HG02623 (cell line): ENCODE results near the gene MLST8.

Experiments used
- ATAC-seq: cut with Tn5 transposase; IDR thresholded peaks from one replicate; pipeline ENCODE4 v1.9.1; 2021; ENCODE audit warnings: moderate library complexity; ENCODE audit not compliant: unreplicated experiment

The MLST8 gene

DNA sequence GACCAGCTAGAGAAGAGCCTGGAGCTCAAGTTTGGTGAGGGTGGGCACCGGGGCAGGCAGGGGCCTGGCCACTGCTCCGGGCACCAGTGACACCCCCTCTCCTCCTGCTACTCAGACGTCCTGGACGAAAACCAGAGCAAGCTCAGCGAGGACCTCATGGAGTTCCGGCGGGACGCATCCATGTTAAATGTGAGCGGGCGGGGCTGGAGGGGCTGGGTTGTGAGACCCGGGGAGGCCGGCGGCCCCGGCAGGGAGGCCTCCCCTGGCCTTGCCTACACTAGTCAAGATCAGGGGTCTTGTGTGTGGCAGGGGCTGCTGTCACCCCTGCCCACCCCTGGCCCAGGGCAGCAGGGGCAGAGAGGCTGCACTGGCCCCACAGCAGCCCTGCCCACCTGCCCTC is 31.9 kb upstream of the MLST8 start:
- ATAC-seq, result no peak

DNA sequence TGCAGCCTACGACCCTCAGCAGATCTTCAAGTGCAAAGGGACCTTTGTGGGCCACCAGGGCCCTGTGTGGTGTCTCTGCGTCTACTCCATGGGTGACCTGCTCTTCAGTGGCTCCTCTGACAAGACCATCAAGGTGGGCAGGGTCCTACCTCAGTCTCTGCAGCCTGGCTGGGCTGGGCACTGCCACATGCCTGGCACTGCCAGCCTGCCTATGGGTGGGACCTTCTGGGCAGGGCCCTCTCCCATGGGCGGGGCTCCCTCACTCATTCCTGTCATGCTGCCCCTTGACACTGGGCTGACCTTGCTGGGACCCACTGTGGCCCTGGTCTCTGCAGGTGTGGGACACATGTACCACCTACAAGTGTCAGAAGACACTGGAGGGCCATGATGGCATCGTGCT is 31.3 kb upstream of the MLST8 start:
- ATAC-seq, result no peak

DNA sequence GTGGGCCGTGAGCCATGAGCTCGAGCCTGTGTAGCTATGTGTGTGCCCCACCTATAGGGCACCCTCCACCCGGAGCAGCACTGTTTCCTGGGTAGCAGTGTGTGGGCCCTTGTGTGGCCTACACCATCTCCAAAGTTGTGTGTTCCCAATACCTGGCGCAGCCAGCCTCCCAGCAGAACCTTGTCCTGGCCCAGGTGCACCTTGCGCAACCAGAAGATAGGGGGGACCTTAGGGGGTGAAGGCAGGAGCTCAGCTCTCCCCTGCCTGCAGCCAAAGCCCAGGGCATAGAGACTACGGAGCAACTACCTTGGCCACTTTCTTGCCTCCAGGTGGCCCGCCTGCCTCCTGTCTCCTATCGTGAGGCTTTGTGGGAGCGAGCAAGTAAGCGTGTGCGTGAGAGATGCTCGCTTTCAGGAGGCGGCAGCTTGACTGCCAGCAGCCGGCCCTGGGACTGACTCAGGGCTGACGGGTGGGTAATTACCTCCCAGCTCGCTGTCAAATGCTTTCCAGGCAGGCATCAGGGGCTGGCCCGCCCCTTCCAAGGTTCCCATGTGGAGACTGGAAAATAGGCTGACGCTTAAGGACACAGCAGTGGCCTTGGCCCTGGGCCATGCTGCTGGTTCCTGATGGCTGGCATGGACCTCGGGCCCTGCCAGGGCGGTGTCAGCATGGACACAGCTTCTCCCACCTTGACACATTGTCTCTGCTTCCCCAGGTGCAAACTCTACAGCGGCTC is 30.7 kb upstream of the MLST8 start:
- no peak for ATAC-seq

- ATAC-seq, result no peak
Observed at GRCh38 chr16:2175454-2175853, 29.8 kb upstream of the MLST8 start.

GRCh38 chr16:2176047-2176446 is 29.2 kb upstream of the MLST8 start:
- ATAC-seq, result no peak

- ATAC-seq, result no peak
Observed at GRCh38 chr16:2177101-2177500, 28.2 kb upstream of the MLST8 start.

- no peak for ATAC-seq
Observed at GRCh38 chr16:2177561-2177960, 27.7 kb upstream of the MLST8 start.

- no peak for ATAC-seq
Observed at GRCh38 chr16:2178321-2179106, 26.7 kb upstream of the MLST8 start.

- ATAC-seq, result no peak
Observed at GRCh38 chr16:2179107-2179501, 26.1 kb upstream of the MLST8 start.

- ATAC-seq, result no peak
Observed at GRCh38 chr16:2179576-2179975, 25.7 kb upstream of the MLST8 start.

- no peak for ATAC-seq
Observed at GRCh38 chr16:2180461-2180860, 24.8 kb upstream of the MLST8 start.

- no peak for ATAC-seq
Observed at GRCh38 chr16:2180962-2181923, 24.0 kb upstream of the MLST8 start.

DNA sequence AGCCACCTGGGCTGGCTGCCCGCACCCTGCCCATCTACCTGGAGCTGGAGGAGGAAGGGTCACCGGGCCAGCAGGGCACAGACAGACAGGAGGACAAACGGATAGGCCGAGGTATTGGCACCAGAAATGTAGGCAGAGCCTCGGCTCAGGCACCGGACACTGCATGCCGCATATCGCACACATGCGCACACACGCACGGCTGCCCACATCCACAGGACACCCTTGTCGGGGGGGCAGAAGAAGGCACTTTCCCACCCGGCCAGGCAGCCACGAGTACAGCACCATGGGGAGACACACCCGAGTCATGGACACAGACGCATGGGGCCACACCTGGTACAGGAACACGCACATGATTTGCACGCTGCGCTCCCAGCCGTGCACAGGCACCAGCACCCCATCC is 23.3 kb upstream of the MLST8 start:
- no peak for ATAC-seq

DNA sequence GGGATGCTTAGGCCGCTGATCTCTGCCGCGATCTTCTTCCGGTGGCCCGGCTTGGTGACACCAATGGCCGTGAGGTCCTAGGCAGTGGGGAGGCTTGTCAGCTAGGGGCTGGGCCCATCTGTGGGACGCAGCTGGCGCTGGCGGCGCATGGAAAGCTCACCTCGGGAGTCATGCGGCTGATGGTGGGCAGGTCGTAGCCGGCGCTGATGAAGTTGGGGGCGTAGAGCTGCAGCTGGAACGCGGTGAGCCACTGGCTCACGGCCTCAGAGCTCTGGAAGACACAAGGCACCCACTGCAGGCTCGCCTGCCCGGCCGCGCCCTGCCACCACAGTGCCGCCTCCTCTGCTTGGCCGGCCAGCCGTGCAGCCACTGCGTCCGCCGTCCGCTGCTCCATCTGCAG is 21.6 kb upstream of the MLST8 start:
- no peak for ATAC-seq

- no peak for ATAC-seq
Observed at GRCh38 chr16:2184346-2184745, 20.9 kb upstream of the MLST8 start.

- no peak for ATAC-seq
Observed at GRCh38 chr16:2184962-2185361, 20.3 kb upstream of the MLST8 start.

GRCh38 chr16:2186064-2186463 is 19.2 kb upstream of the MLST8 start:
- ATAC-seq, result no peak

GRCh38 chr16:2186505-2186904 is 18.7 kb upstream of the MLST8 start:
- ATAC-seq, result no peak

GRCh38 chr16:2187212-2187611 is 18.0 kb upstream of the MLST8 start:
- ATAC-seq, result no peak

DNA sequence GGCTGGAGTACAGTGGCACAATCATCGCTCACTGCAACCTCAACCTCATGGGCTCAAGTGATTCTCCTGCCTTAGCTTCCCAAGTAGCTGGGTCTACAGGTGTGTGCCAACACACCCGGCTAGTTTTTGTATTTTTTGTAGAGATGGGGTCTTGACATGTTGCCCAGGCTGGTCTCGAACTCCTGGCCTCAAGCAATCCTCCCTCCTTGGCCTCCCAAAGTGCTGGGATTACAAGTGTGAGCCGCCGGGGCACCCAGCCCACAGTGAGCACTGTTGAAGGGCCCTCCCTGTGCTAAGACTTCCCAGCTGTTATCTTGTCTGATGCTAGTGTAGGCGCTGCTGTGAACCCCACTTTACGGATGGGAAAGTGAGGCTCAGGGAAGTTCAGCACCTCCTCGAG is 16.9 kb upstream of the MLST8 start:
- ATAC-seq, result no peak

GRCh38 chr16:2189252-2189893 is 15.9 kb upstream of the MLST8 start:
- ATAC-seq, result no peak
